ENCODE measurements around the gene ZCCHC4.

- TF ChIP-seq CTCF (conservative IDR thresholded peaks at IDR 0.05 in 1 of 2, IDR thresholded peaks at IDR 0.05 in 1 of 2; ENCODE audit: extremely low read depth in 1 of 2, insufficient read depth in 1 of 2, low read depth in 1 of 2, low read length in 2 of 2): no peak
- no peak for TF ChIP-seq EZH2 (IDR thresholded peaks at IDR 0.05; ENCODE audit: borderline replicate concordance, low read length)
Observed at GRCh38 chr4:25302626-25303025, 9.9 kb upstream of the ZCCHC4 start.
